HG03139 (cell line): ENCODE data around the gene PHACTR1.

Experiments used
- ATAC-seq: cut with Tn5 transposase; IDR thresholded peaks from one replicate; pipeline ENCODE4 v1.9.1; 2021; ENCODE audit not compliant: unreplicated experiment

The PHACTR1 gene

GRCh38 chr6:13013681-13014503, 297.3 kb downstream of the PHACTR1 start:
- ATAC-seq: no peak

GRCh38 chr6:13014504-13015378, 298.2 kb downstream of the PHACTR1 start:
- no peak for ATAC-seq

DNA sequence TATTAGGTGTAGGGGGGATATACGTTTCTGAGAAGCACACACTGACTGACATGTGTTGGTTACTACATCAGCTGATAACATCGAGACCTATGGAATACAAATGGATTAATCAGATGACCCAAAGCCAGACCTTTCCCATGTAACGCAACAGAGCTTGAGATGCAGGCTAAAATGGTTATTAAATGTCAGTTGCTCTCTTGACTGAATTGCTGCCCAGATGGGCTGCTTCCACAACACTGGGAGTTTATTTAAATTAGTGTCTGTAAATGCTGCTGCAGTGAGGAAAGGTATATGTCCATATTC, 298.8 kb downstream of the PHACTR1 start:
- ATAC-seq: no peak

DNA sequence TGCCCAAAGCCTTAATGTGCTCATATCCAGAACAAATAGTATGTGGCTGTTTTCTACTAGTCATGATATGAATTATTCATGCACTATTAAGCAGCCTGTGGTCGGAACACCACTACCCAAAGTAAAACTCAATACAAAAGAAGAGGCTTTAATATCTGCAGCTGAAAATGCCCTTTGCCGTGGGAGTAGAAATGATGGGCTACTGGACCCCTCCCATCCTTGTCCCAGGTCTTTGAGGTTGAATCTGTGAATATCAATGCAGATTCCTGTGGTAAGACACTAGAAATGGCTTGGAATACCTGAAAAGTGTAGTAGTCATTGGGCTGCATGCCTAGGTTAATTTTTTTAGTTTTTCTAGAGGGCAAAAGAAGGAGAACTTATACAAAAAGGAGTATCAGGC, 308.0 kb downstream of the PHACTR1 start:
- no peak for ATAC-seq

- ATAC-seq: no peak
Observed at GRCh38 chr6:13025893-13026499, 309.4 kb downstream of the PHACTR1 start.

GRCh38 chr6:13026557-13026956, 310.0 kb downstream of the PHACTR1 start:
- ATAC-seq: no peak

DNA sequence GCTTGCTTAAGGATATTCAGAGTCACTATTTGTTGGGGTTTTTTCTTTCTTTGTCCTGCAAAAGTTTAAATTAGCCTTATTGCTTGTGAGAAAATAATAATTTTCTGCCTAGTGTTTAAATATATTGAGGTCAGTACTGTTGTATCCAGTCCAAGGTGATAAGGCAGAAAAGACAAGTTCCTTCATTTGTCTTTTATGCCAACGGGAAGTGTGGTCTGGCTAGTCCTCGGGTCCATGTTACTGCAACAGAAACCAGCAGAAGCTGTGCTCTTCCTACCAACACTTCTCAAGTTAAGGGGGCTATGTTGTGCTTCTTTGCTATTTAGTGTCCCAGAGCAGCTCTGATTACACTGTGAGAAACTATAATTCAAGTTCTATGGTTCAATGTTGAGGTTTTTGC, 310.6 kb downstream of the PHACTR1 start:
- ATAC-seq: no peak

GRCh38 chr6:13030396-13030795, 313.8 kb downstream of the PHACTR1 start:
- ATAC-seq: no peak

DNA sequence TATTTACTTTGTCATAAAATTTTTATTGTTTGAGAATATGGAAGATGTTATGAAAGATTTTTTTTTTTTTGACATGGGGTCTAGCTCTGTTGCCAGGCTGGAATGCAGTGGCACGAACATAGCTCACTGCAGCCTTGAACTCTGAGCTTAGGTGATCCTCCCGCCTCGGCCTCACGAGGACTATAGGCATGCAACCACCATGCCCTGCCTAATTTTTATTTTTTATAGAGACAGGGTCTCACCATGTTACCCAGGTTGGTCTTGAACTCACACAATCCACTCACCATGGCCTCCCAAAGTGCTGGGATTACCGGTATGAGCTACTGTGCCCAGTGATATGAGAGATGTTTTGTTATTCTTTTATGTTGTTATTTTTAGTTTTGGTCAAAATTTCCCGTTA, 316.0 kb downstream of the PHACTR1 start:
- no peak for ATAC-seq

- no peak for ATAC-seq
Observed at GRCh38 chr6:13033145-13033544, 316.6 kb downstream of the PHACTR1 start.

GRCh38 chr6:13034316-13034715, 317.7 kb downstream of the PHACTR1 start:
- ATAC-seq: no peak

DNA sequence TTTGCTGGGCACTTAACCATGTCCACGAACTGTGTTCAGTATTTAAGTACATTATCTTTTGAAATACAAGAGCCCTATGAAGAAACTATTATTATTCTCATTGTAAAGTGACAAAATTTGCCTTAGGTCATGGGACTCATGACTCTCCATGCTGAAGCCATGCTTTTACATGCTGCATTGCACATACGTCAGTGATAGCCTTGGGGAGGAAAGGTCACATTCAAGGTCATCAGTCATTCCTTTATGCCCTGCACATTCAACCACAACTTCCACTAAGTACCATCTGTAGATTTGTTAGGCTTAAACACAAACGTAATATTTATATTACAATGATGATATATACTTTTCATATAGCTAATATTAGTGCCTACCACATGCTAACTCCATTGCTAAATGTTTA, 319.0 kb downstream of the PHACTR1 start:
- ATAC-seq: no peak

DNA sequence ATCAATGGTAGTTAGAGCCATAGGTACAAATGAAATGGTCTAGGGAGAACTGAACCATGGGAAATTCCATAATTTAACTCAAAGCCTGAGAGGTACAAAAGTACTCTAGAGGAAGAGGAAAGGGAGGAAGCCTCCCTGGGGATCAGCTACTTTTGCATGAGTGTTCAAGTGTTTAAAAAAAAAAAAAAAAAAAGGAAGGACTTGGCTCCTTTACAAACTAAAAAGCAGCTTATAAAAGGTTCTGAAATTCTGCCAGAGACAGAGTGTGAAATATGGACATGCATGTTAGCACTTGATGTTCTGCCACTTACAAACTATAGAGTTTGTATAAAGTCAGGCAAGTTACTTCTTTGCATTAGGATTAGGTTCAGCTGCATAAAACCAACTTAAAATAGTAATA, 321.7 kb downstream of the PHACTR1 start:
- ATAC-seq: no peak

- no peak for ATAC-seq
Observed at GRCh38 chr6:13038741-13039190, 322.2 kb downstream of the PHACTR1 start.

DNA sequence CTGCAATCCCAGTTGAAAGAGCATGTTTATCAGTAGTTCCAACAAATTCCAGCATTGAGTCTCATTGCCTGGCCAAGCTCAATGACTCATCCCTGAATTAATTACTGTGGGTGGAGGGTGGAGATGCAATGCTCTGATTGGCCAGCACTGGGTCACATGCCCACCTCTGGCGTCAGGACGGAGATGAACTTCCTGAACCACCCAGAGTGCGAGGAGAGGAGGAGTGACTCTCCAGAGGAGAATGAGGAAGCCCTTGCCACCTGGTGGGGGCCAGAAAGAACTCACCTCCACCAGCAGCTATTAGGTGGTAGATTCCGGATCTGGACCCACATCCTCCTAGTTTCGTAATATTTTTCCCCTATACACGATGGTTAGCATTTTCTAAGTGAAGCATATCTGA, 327.8 kb downstream of the PHACTR1 start:
- no peak for ATAC-seq

- no peak for ATAC-seq
Observed at GRCh38 chr6:13044896-13045295, 328.3 kb downstream of the PHACTR1 start.

DNA sequence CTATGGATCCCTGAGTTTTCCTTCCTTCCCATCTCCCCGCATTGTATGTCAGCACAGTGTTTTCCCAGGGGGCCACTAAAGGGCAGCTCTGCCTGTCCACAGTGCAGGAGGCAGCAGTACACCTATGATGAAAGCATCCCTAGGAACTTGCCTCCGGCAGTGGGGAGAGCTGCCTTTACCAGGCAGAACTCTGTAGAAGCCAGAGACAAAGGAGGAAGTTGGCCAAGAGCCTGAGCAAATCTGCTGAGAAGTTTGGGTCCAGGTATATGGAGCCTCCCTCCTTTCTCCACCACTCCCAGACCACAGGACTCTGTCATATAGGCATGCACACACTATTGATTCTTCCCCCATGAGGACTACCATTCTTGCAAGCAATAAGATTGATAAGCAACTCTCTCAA, 329.1 kb downstream of the PHACTR1 start:
- ATAC-seq: no peak

- ATAC-seq: no peak
Observed at GRCh38 chr6:13046084-13046483, 329.5 kb downstream of the PHACTR1 start.

DNA sequence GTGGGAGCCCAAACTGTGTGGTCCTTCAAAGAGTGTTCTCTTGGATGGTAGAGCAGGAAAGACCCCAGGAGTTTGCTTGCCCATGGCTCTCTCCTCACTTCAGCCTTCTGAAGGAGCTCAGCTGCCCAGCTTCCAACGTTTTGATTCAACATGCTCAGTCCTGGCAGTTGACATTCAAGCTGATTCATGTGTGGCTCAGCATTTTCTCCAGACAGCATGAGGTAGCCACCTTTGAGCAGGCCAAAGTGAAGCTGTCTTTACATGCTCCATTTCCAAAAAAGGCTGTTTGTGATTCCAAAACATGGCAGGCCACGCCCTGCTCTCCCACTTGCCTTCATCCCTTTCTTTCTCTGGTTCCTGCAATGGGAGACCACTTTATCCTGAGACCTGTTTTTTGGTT, 331.5 kb downstream of the PHACTR1 start:
- no peak for ATAC-seq

GRCh38 chr6:13049666-13050254, 333.2 kb downstream of the PHACTR1 start:
- no peak for ATAC-seq

DNA sequence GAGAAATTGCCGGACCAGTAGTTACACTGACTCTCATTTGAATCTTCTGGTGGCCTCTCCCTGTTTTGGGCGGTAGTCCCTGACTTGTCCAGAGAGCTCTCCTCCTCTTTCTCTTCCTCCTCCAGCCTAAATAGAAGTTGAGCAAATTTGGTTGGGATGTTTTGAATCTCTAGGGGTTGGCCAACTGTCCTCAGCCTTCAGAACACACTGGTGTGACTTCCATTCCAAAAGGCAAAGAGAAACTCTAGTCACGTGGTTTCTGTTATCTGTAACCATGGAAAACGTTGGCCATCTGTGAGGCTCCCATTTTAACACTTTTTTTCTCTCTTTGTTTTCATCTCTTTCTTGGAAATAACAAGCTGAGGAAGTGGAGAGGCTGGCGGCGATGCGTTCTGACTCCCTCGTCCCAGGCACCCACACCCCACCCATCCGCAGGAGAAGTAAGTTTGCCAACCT, 336.5 kb downstream of the PHACTR1 start:
- no peak for ATAC-seq
